Measurements from ENCODE around the gene CARMIL1. TPM values are rescaled to one million over a fixed set of nuclear protein-coding genes. Genes with fewer than 3 reads are reported as not detected.
"Not testable (repeated sequence)": the region's sequence is repeated elsewhere in the genome, so short reads cannot be mapped to it uniquely, and the experiment has no call there.

The CARMIL1 gene
- total RNA-seq, 4 donors from 2014 or later: 11.8 to 23.2 (median 17.1) TPM

DNA sequence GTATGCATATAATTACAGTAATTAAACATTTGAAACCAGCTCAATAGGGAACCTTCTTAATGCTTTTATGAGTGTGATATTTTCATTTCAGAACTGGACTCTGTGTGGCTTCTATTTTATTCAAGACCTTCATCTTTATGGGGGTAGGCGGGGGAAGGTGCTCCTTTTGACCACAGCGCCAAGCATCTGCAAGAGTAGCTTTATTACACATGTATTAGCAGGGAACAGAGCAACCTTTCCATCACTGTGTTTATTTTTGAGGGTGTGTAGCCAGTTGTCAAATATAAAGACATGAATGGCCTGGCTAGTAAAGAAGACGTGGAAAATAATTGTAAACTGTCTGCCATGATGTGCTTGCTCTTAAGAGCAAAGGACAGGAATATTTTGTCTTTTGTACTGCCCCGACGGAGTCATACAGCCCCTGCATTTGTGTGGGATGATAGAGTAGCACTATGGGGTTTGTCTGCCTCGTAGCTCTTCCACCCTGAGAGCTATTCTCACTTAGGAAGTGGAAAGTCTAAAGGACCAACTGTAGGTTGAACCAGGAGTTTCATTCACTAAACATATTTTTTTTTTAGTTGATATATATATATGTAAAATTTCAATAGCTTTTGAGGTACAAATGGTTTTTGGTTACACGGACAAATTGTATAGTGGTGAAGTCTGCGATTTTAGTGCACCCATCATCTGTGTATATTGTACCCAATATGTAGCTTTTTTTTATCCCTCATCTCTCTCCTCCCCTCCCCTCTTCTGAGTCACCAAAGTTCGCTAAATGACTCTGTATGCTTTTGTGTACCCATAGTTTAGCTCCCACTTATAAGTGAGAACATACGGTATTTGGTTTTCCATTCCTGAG is 91.2 kb downstream of the CARMIL1 start:
- TF ChIP-seq, protein P1, sequence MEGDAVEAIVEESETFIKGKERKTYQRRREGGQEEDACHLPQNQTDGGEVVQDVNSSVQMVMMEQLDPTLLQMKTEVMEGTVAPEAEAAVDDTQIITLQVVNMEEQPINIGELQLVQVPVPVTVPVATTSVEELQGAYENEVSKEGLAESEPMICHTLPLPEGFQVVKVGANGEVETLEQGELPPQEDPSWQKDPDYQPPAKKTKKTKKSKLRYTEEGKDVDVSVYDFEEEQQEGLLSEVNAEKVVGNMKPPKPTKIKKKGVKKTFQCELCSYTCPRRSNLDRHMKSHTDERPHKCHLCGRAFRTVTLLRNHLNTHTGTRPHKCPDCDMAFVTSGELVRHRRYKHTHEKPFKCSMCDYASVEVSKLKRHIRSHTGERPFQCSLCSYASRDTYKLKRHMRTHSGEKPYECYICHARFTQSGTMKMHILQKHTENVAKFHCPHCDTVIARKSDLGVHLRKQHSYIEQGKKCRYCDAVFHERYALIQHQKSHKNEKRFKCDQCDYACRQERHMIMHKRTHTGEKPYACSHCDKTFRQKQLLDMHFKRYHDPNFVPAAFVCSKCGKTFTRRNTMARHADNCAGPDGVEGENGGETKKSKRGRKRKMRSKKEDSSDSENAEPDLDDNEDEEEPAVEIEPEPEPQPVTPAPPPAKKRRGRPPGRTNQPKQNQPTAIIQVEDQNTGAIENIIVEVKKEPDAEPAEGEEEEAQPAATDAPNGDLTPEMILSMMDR (IDR thresholded peaks at IDR 0.05): no peak
- no peaks in the 10 kb centered on the region for H3K4me1 ChIP-seq
- H3K27ac ChIP-seq: no peak overlapping the region
- DNase-seq: no peak
- H3K36me3 ChIP-seq: no peaks in the 10 kb centered on the region
- H3K27me3 ChIP-seq: no peaks in the 10 kb centered on the region
- no peaks in the 10 kb centered on the region for H3K9me3 ChIP-seq
- H3K4me3 ChIP-seq: no peak overlapping the region
- intact Hi-C loops (cut with DNase I; ENCODE audit: low total_unique reads): no loop called here

DNA sequence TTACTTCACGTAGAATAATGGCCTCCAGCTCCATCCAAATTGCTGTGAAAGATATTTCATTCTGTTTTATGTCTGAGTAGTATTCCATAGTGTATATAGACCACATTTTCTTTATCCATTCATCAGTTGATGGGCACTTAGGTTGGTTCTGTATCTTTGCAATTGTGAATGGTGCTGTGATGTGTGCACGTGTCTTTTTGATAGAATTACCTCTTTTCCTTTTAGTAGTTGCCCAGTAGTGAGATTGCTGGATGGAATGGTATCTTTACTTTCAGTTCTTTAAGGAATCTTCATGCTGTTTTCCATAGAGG is 91.8 kb downstream of the CARMIL1 start:
- H3K9me3 ChIP-seq: no peaks in the 10 kb centered on the region
- no peak for TF ChIP-seq POLR2A (IDR thresholded peaks at IDR 0.05)
- TF ChIP-seq, protein P1 (IDR thresholded peaks at IDR 0.05): no peak
- no peak overlapping the region for H3K27ac ChIP-seq
- no peak overlapping the region for H3K4me3 ChIP-seq
- H3K27me3 ChIP-seq: no peaks in the 10 kb centered on the region
- no peaks in the 10 kb centered on the region for H3K4me1 ChIP-seq
- no peaks in the 10 kb centered on the region for H3K36me3 ChIP-seq
- DNase-seq: no peak
- intact Hi-C loops (cut with DNase I; ENCODE audit: low total_unique reads): no loop called here

DNA sequence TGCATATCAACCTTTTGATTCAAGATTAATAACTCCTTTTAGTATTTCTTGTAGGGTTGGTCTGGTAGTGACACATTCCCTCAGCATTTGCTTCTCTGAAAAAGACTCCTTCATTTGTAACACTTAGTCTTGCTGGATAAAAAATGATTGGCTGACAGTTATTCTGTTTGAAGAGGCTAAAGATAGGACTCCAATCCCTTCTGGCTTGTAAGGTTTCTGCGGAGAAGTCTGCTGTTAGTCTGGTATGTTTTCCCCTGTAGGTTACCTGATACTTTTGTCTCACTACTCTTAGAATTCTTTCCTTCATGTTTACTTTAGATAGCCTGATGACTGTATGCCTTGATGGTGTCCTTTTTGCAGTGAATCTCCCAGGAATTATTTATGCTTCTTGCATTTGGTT is 96.0 kb downstream of the CARMIL1 start:
- H3K4me1 ChIP-seq: no peaks in the 10 kb centered on the region
- H3K9me3 ChIP-seq: no peaks in the 10 kb centered on the region
- no peak overlapping the region for H3K27ac ChIP-seq
- H3K36me3 ChIP-seq: no peaks in the 10 kb centered on the region
- no peak for DNase-seq
- no peaks in the 10 kb centered on the region for H3K27me3 ChIP-seq
- intact Hi-C loops (cut with DNase I; ENCODE audit: low total_unique reads): no loop called here
- no peak for TF ChIP-seq POLR2A (IDR thresholded peaks at IDR 0.05)
- TF ChIP-seq, protein P1 (IDR thresholded peaks at IDR 0.05): no peak
- H3K4me3 ChIP-seq: no peak overlapping the region

DNA sequence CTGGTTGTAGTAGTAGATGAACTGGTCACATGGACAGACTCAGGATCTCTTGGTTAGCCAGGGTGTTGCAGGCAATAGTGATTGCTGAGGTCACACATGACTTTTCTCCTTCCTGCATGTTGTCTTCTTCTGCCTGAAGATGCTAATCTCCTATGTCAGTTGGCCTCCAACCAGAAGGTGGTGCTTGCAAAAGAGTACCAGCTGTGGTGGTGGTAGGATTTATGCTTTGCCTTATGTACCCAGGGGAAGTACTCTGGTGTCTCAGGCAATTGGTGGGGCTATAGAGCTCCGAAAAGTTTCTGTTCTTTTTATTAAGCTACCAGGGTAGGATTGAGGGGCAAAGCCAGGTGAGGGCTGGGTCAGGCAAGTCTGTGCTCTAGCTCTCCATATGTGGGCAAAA is 98.5 kb downstream of the CARMIL1 start:
- H3K4me3 ChIP-seq: no peak overlapping the region
- DNase-seq: no peak
- no peaks in the 10 kb centered on the region for H3K36me3 ChIP-seq
- intact Hi-C loops (cut with DNase I; ENCODE audit: low total_unique reads): no loop called here
- no peaks in the 10 kb centered on the region for H3K9me3 ChIP-seq
- TF ChIP-seq POLR2A (IDR thresholded peaks at IDR 0.05): no peak
- TF ChIP-seq, protein P1 (IDR thresholded peaks at IDR 0.05): no peak
- no peaks in the 10 kb centered on the region for H3K27me3 ChIP-seq
- no peak overlapping the region for H3K27ac ChIP-seq
- H3K4me1 ChIP-seq: no peaks in the 10 kb centered on the region

DNA sequence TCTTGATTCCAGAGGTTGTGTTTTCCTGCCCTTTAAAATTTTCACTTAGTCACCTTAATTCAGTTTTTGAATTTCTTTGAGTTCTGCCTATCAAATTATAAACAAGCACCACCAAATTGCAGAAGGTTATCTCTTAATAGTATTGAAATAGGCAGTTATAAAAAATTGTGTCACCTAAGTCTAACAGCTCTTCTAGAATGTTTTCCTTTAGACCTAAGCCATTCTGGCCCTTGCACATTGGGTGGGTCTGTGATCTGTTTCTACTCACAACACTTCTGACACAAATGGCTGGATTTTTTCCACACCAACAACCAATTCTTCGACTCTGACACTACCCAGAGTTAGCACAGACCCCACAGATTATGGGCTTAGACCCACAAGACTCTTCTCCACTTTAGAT is 101.9 kb downstream of the CARMIL1 start:
- H3K27ac ChIP-seq: no peak overlapping the region
- TF ChIP-seq, protein P1 (IDR thresholded peaks at IDR 0.05): no peak
- TF ChIP-seq POLR2A (IDR thresholded peaks at IDR 0.05): no peak
- no peaks in the 10 kb centered on the region for H3K4me1 ChIP-seq
- no peaks in the 10 kb centered on the region for H3K9me3 ChIP-seq
- H3K36me3 ChIP-seq: no peaks in the 10 kb centered on the region
- H3K4me3 ChIP-seq: no peak overlapping the region
- intact Hi-C loops (cut with DNase I; ENCODE audit: low total_unique reads): no loop called here
- no peak for DNase-seq
- H3K27me3 ChIP-seq: no peaks in the 10 kb centered on the region

DNA sequence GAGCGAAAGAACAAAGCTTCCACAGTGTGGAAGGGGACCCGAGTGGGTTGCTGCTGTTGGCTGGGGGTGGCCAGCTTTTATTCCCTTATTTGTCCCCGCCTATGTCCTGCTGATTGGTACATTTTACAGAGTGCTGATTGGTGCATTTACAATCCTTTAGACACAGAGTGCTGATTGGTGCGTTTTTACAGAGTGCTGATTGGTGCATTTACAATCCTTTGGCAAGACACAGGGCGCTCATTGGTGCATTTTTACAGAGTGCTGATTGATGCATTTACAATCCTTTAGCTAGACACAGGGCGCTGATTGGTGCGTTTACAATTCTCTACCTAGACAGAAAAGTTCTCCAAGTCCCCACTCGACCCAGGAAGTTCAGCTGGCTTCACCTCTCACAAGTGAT is 103.3 kb downstream of the CARMIL1 start:
- intact Hi-C loops (cut with DNase I; ENCODE audit: low total_unique reads); H3K4me1 ChIP-seq; H3K9me3 ChIP-seq; H3K36me3 ChIP-seq; H3K27ac ChIP-seq; H3K4me3 ChIP-seq; H3K27me3 ChIP-seq; DNase-seq: not testable (repeated sequence)
